ENCODE results near the gene CCNF.

Gene CCNF

DNA sequence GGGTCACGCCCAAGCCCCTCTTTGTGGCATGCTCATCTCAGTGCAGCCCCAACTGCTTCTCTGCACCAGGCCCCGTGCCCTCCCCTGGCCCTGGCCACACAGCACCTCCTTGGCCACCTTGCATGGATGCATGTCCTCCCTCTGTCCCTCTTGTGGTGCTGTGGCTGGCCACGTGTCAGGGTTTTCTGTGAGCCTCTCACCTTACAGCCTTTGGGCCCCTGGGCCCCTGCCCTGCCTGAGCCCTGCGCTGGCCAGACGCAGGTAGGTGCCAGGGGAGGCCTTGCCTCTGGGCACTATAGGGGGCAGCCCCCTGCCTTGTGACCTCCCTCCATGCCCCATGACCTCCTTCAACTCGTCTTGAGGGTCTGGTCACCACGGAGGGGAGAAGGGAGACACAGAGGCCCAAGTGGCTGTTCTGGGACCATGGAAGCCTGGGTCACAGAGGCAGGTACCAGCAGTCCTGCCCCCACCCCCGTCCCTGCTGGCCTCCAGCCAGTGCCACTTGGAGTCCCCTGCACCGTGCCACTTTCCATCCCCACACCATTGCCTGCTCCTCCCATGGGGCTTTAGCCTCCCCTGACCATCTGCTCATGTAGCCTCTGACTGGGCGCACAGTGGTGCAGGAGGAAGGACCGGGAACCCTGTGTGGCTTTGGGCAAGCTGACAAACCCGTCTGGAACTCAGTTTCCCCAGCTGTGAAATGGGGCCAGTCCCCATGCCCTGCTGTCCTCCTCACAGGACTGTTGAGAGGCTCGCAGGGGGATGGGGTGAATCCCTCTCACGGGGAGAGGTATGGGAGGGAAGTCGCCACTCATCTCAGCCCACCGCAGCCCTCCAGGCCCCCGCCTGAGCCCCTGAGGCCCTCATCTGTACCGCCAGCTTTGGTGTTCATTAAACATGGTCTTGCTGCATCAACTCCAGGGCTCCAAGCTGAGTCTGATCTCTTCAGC, 73.0 kb downstream of the CCNF start:
- no peak for DNase-seq (ENCODE audit: low spot score)

DNA sequence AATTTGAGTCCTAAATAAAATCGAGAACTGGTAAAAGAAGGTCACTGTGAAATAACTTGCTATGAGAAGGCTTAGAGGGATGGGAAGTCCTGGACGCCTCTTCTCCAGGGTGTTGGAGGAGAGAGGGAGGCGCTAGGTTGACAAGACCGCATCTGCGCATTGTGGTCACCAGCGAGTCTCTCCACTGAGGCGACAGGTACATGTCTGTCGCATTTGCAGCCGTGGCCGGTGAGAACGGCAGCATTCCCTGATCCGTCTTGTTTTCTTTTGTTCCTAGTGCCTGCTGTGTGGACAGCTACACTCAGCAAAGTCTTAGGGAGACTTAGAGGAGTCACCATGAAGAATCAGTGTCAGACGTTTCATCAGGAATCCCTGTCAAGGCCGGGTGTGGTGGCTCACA, 76.4 kb downstream of the CCNF start:
- DNase-seq (ENCODE audit: low spot score), result no peak

DNA sequence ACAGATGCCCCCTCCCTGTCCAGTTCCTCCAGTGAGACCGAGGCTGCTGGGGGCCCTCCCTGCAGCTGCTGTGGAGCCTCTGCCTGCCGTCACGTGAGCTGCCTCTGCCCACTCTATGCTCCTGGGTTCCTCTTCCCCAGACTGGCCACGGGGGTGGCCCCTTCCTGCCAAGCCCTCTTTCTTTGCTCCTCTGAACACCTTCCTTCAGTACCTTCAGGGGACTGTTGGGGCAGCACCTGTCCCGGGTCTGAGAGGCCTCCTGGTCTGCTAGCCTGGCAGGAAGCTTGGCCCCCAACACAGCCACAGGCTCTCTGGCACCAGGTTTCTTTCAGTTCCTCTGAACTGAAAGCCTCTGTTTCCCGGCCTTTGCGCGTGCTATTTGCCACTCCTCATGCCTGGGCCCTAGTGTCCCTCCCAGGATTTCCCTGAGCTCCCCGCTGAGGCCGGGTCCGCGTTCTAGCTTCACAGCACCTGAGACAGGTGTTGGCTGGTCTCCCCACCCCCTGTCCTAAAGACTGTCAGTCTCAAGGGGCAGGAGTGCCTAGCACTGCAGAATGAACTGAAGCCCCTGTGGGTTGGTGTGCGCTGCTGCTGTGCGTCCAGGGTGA, 77.9 kb downstream of the CCNF start:
- peak; percentile 68 for DNase-seq (ENCODE audit: low spot score)

DNA sequence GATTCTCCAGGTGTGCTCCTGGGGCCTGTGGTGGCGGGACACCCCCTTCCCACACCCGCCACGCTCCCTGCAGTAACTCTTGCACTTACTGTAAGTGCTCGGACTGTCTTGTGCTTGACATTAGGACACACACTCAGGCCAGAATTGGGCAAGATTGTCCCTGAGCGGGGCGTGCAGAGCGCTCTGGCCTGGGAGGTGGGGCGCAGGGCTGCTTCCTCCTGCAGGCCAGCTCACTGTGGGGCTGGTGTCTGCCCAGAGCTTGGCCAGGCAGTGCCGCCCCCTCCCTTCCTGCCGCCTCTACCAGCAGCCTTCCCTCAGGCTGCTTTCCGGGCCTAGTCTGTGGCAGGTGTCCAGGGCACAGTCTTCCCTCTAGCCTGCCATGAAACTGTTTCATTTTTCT, 78.4 kb downstream of the CCNF start:
- no peak for DNase-seq (ENCODE audit: low spot score)

Measured in NAMALWA (cell line).